Small intestine (tissue), 7 donors: Measurements from ENCODE around the gene PDLIM5. TPM values are rescaled to one million over a fixed set of nuclear protein-coding genes. Genes with fewer than 3 reads are reported as not detected.
"Not testable (repeated sequence)": the region's sequence is repeated elsewhere in the genome, so short reads cannot be mapped to it uniquely, and the experiment has no call there.

Experiments used
- DNase-seq, 2 donors: peaks; one replicate each; pipeline versions ENCODE4 v3.0.0 to v3.0.0-alpha.2; 2013
- FAIRE-seq: peaks from 2 replicates; lab custom pipeline; 2012; peaks lifted over from hg19 to GRCh38; lab: Jason Lieb, UNC
- H3K27ac ChIP-seq, 3 donors: one replicate each; pipeline ENCODE4 v1.5.1; 2013; ENCODE audit warnings: low read length in 2 of 3, mild to moderate bottlenecking in 2 of 3, control low read depth in 1 of 3, inconsistent platforms in 1 of 3, low read depth in 1 of 3, moderate library complexity in 1 of 3
- H3K27me3 ChIP-seq, 3 donors: one replicate each; pipeline ENCODE4 v1.6.1; 2013; ENCODE audit warnings: low read length in 3 of 3, inconsistent platforms in 1 of 3; ENCODE audit not compliant: control insufficient read depth in 3 of 3, insufficient read depth in 3 of 3
- H3K36me3 ChIP-seq, 3 donors: one replicate each; pipeline ENCODE4 v1.6.1; 2013; ENCODE audit warnings: low read length in 3 of 3, inconsistent platforms in 1 of 3, low read depth in 1 of 3, mild to moderate bottlenecking in 1 of 3, moderate library complexity in 1 of 3; ENCODE audit not compliant: control insufficient read depth in 3 of 3, insufficient read depth in 2 of 3
- H3K4me1 ChIP-seq, 3 donors: one replicate each; pipeline ENCODE4 v1.6.1; 2013; ENCODE audit warnings: low read length in 2 of 3, inconsistent platforms in 1 of 3, low read depth in 1 of 3, mild to moderate bottlenecking in 1 of 3, moderate library complexity in 1 of 3; ENCODE audit not compliant: control insufficient read depth in 3 of 3, insufficient read depth in 2 of 3
- H3K4me3 ChIP-seq, 3 donors: one replicate each; pipeline ENCODE4 v1.5.1; 2013; ENCODE audit warnings: low read length in 3 of 3, control low read depth in 1 of 3, inconsistent platforms in 1 of 3, low read depth in 1 of 3, mild to moderate bottlenecking in 1 of 3, moderate library complexity in 1 of 3
- H3K9me3 ChIP-seq, 2 donors: one replicate each; pipeline ENCODE4 v1.6.1; 2013; ENCODE audit warnings: low read depth in 1 of 2, low read length in 1 of 2; ENCODE audit not compliant: control insufficient read depth in 2 of 2, insufficient read depth in 1 of 2
- WGBS, 3 donors: extraction: QIAGEN DNeasy Blood & Tissue Kit; methylation state at CpG; one replicate each; pipeline ENCODE4 v1.1.7; 2013; 5-methylcytosine and 5-hydroxymethylcytosine counted together
- polyA plus RNA-seq, 4 donors: library from polyadenylated mRNA; stranded (reverse) in 3 of 4; unstranded in 1 of 4; fragments of 200-250 nt in 3 of 4; fragments of 120-200 nt in 1 of 4; gene quantifications; one replicate each; pipeline versions ENCODE4 v1.2.1 to v1.2.3, GENCODE V29; 2013
- donor health status: healthy with polysubstance abuse.
- donor health status: control.
- donor health status: control.
- donor health status: Bipolar disorder and iron deficiency.
- donor health status: healthy.

PDLIM5 gene
- polyA plus RNA-seq, 4 donors, result 26.6 to 106 (median 61.5) TPM

DNA sequence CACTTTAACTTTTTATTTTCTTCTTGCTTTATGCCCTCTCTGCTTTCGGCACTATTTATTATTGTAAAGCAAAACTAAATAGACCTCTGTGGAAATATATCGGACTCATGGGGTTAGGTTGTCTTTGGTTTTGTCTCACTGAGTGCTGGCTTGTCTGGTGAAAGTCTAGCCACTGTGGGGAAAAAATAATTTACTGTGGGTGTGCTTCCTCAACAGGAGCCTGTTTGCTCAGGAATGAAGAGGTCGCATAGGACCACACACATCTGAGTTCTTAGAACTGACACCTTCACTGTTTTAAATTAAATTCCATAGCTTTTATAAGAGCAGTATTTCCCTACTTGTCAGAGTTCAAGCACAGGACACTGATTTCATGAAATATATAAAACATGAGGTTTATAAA, 203.0 kb downstream of the PDLIM5 start:
- Histone ChIP-seq H3K4me1 (peaks cover 2 to 24% (median 3%) of the 10 kb centered on the region in 3 donors), H3K9me3 (no peaks in the 10 kb centered on the region), H3K36me3 (peaks cover 0 to 5% (median 5%) of the 10 kb centered on the region in 3 donors), H3K27ac (no peak overlapping the region), H3K4me3 (no peak overlapping the region), H3K27me3 (no peaks in the 10 kb centered on the region)
- whole genome bisulfite sequencing, 3 donors, result 92 to 97% (median 94%) methylated on average over 3 of the region's 3 CpGs
- FAIRE-seq (no peak), DNase-seq (no peak)

DNA sequence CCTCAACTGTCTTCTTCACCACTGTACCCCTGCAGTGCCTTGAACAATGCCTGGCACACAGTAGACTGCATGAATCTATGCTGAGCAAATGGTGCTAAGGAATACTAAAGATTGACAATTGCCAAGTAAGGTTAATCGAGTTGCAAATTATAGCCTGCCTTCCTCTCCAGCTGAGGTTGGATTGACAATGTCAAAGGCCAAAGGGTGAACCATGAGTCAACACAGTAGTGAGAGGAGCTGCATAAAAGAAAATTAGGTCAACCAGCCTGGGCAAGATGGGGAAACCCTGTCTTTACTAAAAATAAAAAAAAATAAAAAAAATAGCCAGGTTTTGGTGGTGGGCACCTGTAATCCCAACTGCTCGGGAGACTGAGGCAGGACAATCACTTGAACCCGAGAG, 208.9 kb downstream of the PDLIM5 start:
- no peaks in the 10 kb centered on the region for H3K27me3 ChIP-seq
- no peaks in the 10 kb centered on the region for H3K4me1 ChIP-seq
- WGBS, 3 donors, result 55 to 71% (median 60%) methylated on average over 3 of the region's 3 CpGs
- FAIRE-seq (no peak), DNase-seq (peak in 1 of 2 donors; percentile 31)
- H3K9me3 ChIP-seq, result no peaks in the 10 kb centered on the region
- peaks cover 0 to 24% (median 9%) of the 10 kb centered on the region in 3 donors for H3K36me3 ChIP-seq
- H3K4me3 ChIP-seq, result no peak overlapping the region
- no peak overlapping the region for H3K27ac ChIP-seq

DNA sequence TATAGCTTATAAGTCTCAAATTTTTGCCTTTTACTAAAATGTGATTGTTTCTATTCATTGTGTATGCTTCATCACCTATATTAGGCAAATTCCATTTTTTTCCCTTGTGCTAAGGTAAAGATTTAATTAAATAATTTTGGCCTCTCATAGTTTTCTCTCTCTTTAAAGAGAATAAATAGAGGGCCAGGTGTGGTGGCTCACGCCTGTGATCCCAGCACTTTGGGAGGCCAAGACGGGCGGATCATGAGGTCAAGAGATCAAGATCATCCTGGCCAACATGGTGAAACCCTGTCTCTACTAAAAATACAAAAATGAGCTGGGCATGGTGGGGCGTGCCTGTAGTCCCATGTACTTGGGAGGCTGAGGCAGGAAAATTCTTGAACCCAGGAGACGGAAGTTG, 213.3 kb downstream of the PDLIM5 start:
- not testable (repeated sequence) for H3K27ac ChIP-seq, H3K4me3 ChIP-seq, FAIRE-seq, H3K4me1 ChIP-seq, H3K27me3 ChIP-seq, DNase-seq, H3K9me3 ChIP-seq
- peaks cover 0 to 15% (median 2%) of the 10 kb centered on the region in 3 donors for H3K36me3 ChIP-seq
- WGBS, 3 donors, result 94 to 98% (median 98%) methylated on average over 5 of the region's 5 CpGs

DNA sequence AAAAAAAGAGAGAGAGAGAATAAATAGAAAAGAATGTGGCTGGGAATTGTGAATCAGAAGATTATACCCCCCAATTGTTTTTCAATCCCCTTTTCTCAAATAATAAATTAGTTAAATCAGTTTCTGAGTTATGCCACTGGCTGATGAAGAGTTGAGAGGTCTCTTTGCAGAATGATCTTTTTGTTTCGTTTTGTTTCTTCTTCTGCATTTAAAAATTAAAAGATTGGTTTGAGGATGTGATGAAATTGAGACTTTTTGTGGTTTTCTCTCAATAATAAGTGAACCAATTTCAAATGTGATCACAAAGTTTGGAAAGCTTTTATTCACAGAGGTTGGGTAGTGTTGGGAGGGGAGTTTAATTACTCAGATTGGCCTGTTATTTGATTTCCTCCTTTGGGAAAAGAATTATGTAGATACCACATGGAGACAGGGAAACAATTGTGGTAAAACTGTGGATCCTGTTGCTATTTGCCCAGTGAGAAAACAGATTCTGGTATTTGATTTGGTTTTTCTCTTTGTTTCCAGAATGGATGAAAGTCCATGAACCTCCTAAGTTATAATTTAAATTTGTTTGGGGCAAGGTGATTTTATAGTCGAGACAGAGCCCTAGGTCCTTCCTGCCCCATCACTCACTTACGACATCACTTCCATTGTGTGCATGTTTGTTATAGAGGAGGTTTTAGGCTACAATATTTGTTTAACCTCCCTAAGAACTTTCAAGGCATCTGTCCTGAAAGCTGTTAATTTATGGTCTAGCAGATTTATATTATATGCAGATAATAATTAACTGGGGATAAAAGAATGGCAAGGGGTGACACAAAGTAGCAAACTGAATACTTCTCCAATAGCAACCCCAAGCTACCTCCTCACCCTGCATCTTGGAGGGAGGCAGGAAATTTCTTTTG, 214.0 kb downstream of the PDLIM5 start:
- 64 to 70% (median 66%) methylated on average over 3 of the region's 3 CpGs for WGBS, 3 donors
- no peak overlapping the region for H3K4me3 ChIP-seq

DNA sequence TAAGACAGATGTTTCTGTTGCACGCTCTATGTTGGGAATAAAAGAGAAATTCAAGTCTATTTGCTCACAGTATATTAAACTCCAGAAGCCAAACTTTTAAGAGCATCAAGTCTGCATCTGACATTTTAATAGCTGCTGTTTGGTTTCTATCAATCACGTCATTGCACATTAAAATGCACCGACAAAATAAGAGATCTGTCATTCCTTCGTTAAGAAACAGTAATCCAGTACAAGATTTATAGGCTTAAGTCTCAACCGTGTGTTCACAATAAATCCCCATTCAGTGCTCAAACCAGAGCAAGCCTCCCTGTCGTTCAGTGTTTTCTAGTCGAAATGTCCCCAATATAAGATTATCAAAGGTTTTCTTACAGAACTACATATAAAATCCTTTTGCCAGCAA, 217.0 kb downstream of the PDLIM5 start:
- FAIRE-seq, result no peak
- H3K4me3 ChIP-seq, result no peak overlapping the region
- no peaks in the 10 kb centered on the region for H3K9me3 ChIP-seq
- H3K27ac ChIP-seq, result no peak overlapping the region
- no peaks in the 10 kb centered on the region for H3K4me1 ChIP-seq
- WGBS, 3 donors, result 81 to 92% (median 92%) methylated on average over 7 of the region's 7 CpGs
- peaks cover 0 to 4% (median 3%) of the 10 kb centered on the region in 3 donors for H3K36me3 ChIP-seq
- no peaks in the 10 kb centered on the region for H3K27me3 ChIP-seq
- DNase-seq, result no peak

More for the DNA sequence above, 214.0 kb downstream of the PDLIM5 start:
- H3K27me3 ChIP-seq, result no peaks in the 10 kb centered on the region
- DNase-seq, result no peak
- H3K36me3 ChIP-seq, result peaks cover 0 to 12% (median 2%) of the 10 kb centered on the region in 3 donors
- H3K4me1 ChIP-seq, result no peaks in the 10 kb centered on the region
- no peaks in the 10 kb centered on the region for H3K9me3 ChIP-seq
- FAIRE-seq, result no peak
- H3K27ac ChIP-seq, result no peak overlapping the region

DNA sequence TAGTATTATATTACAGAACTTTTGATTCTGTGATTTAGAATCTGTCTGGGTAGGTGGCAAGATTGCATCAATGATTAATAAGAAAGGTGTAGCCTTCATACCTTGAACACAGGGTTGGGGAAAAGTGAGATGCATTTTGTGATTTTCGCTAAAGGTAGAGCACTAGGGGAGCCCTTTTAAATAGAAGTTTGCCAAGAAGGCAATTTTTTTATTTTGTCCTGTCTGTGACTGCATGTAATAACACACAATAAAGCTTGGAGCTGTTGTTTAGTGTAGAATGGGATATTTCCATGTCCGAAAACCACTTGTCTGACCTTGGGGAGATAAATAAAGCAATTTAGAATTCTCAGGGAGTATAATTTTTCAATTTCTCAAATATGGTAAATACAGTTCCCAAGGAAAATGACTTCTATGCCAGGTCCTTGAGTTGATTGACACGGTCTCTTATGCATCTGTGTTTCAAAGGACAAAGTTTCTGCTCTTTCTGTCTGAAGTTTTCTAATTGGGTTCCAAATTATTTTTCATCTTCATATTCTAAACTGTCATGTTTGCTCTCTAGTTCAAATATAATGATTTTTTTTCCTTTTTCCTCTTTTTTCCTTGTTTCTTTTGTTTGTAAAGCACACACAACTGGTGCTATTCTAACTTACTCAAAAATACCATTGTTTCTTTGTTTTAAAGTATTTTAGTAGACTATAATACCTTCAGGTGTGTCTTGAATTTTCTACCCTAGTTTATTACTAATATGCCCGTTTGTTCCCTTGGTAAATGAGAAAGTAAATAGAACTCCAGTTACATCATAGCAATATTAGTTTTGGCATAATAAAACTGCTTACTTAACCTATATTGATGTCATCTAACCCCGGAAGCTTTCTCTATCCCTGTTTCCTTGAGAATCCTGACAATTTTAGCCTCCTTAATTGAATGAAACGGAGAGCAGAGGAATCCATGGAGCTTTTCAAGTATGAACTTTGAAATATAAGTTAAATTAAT, 218.2 kb downstream of the PDLIM5 start:
- Histone ChIP-seq H3K27me3 (no peaks in the 10 kb centered on the region), H3K27ac (no peak overlapping the region), H3K4me3 (no peak overlapping the region), H3K9me3 (no peaks in the 10 kb centered on the region), H3K4me1 (no peaks in the 10 kb centered on the region), H3K36me3 (peaks cover 0 to 3% (median 0%) of the 10 kb centered on the region in 3 donors)
- DNase-seq (peak in 1 of 2 donors; percentile 14), FAIRE-seq (no peak)
- WGBS, 3 donors, result 69 to 75% (median 70%) methylated on average over 6 of the region's 6 CpGs

DNA sequence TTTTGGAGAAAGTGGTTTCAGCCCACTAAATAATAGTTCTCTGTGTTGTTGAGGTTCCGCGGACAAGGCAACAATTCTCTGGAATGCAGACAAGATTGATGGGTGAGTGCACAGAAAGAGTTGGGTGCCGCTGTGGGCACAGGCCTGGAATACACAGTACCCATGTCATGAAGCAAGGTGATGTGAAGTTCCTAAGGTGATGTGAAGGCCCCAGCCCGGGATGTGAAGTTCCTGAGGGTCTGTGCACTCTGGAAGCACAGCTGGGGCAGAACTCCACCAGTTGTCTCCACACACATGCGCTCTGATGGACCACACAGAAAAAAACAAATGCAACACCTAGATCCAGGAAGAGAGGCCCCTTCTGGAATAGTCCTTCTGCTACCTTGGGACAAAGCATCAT, 219.4 kb downstream of the PDLIM5 start:
- H3K27ac ChIP-seq, result no peak overlapping the region
- peaks cover 0 to 3% (median 0%) of the 10 kb centered on the region in 3 donors for H3K36me3 ChIP-seq
- no peaks in the 10 kb centered on the region for H3K4me1 ChIP-seq
- 82 to 84% (median 83%) methylated on average over 5 of the region's 5 CpGs for WGBS, 3 donors
- no peaks in the 10 kb centered on the region for H3K9me3 ChIP-seq
- H3K27me3 ChIP-seq, result no peaks in the 10 kb centered on the region
- no peak for DNase-seq
- H3K4me3 ChIP-seq, result no peak overlapping the region
- no peak for FAIRE-seq

DNA sequence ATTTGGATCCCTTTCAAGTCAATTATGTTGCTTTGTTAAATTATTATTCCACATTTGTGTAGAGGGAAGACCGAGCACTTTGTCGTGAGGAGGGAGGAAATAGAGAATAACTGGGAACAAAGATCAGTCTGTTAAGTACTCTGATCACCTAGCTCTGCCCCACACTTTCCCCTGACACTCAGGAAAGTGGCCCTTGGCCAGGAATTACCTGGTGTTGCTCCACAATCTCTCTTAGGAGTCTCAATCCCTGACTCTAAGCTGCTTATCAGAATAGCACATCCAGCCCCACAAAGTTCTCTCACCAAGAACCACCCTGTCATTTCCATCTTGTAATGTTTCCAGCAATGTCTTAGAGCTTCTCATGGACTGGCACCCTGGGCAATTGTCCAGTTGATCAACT, 222.2 kb downstream of the PDLIM5 start:
- no peaks in the 10 kb centered on the region for H3K9me3 ChIP-seq
- 21 to 51% (median 29%) methylated on average over 2 of the region's 2 CpGs for WGBS, 3 donors
- DNase-seq, result peak; percentile 19 to 74
- no peaks in the 10 kb centered on the region for H3K4me1 ChIP-seq
- H3K27ac ChIP-seq, result no peak overlapping the region
- no peaks in the 10 kb centered on the region for H3K27me3 ChIP-seq
- no peak for FAIRE-seq
- peaks cover 0 to 3% (median 0%) of the 10 kb centered on the region in 3 donors for H3K36me3 ChIP-seq
- H3K4me3 ChIP-seq, result no peak overlapping the region
